Posterior vena cava (tissue), 2 donors: Measurements from ENCODE around the gene PRAMEF11. TPM values are rescaled to one million over a fixed set of nuclear protein-coding genes. Genes with fewer than 3 reads are reported as not detected.
"Not testable (repeated sequence)": the region's sequence is repeated elsewhere in the genome, so short reads cannot be mapped to it uniquely, and the experiment has no call there.

Experiments used
- DNase-seq: peaks from one replicate; pipeline ENCODE4 v3.0.0-alpha.2; 2020; ENCODE audit warnings: low spot score
- intact Hi-C, 2 donors: fragments of 100-400 bp; cut with DNase I; formaldehyde crosslinking; loops; one replicate each; pipeline versions ENCODE4 v1.14.1 to v1.14.2; 2022 to 2023
- long read RNA-seq, 2 donors: library from polyadenylated mRNA; unstranded; transcript quantifications; one replicate each; pipeline ENCODE4 v2.0.0, GENCODE V29; 2020 to 2021
- total RNA-seq, 2 donors: library from RNA; stranded (reverse); fragmentation: NEBNext Ultra II Directional; extraction: Animal tissue kit (Norgen Biotek cat#: 25700); gene quantifications; one replicate each; pipeline ENCODE4 v1.2.1, GENCODE V29; 2021
- donor health status: DM: yes; HTN: yes; CAD: no.
- donor health status: DM: yes; HTN: yes; CAD: no.

Gene PRAMEF11
- total RNA-seq = not detected
- long read RNA-seq, donor 1 = 0 reads
- long read RNA-seq, donor 2 = 0 reads

DNA sequence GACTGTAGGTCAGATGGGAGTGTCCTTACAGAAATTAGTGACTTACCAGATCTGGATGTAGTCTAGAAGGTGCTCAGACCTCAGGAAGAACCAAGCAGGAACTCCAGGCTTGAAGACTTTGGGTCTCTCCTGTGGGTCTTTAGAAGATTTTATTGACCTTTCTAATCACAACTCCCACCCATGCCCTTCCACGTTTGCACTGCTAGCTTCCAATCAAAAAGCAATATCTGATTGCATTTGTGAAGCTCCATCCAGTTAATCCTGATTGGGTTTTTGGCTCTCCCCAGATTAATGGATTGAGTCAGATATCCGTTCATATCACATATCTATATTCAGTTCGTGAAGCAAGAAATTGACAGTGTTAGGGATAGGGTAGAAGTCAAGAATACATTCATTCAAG is at the start of gene PRAMEF11:
PRAMEF11 (minus strand) TSS at position 101 of the 400 bp plus-strand sequence. CDS start 2,621 bp downstream, outside the sequence.
- DNase-seq = not testable (repeated sequence)
- intact Hi-C loops = loop anchor here in 1 of 2 donors (10.0 kb wide), 1 partner anchor 1693 kb away; no protein-coding TSS in a partner anchor

- DNase-seq, intact Hi-C loops: not testable (repeated sequence)
Observed at GRCh38 chr1:12878453-12878852, 47.2 kb upstream of the PRAMEF11 start.

DNA sequence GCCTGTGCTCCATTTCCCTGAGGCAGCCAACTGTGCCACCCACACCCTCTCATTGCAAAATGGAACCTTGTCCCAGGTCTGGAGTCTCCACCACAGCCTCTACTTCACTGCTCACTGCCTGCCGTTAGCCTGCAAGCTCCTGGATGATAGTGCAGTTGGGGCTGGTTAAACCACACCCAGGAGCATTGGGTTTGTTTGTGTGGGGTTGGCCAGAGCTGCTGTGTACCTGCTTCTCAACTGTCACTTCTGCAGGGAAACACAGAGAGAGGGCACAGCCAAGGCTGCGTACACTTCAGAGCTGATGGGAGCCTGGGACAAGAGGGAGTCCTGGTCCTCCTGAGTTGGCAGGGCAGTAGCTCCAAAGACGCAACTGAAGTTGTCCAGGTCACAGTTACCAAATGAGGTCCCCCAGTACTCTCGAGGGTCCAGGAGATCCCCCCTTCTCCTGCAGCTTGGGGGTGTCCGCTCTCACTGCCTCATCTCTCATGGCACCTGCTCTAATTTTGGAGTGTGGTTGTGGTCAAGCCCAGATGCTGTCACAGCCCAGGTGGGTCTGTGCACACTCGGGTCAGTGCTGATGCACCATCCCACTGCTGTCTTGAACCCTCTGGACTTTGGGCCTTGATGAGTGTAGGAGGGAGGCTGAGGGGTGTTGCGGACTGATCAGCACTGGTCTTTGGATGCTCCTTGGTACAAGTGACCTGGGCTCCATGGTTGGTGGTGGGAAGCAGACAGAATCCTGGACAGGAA is 32.1 kb upstream of the PRAMEF11 start:
- DNase-seq, intact Hi-C loops: not testable (repeated sequence)

DNA sequence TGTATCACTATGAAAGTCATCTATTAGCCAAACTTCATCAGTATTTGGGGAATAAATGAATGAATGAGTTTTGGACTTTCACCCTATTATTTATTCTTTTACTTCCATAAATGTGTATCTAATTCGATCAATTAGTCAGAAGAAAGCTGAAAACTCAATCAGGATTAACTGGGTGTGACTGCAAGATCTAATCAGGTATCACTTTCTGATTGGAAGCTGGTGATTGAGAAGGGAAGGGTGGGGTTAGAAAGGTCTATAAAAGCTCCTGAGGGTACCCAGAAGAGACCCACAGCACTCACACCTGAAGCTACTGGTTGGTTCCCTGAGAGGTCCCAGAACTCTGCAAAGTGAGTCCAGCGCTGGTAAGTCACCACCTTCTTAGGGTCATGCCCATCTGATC is 25.6 kb upstream of the PRAMEF11 start, which contains the start of gene PRAMEF2:
PRAMEF2 (plus strand) TSS at position 301 of the 400 bp plus-strand sequence. CDS start 1,924 bp downstream, outside the sequence.
- DNase-seq, intact Hi-C loops: not testable (repeated sequence)

GRCh38 chr1:12851779-12852178 is 20.6 kb upstream of the PRAMEF11 start:
- no peak for DNase-seq
- intact Hi-C loops = no loop called here

- intact Hi-C loops, DNase-seq: not testable (repeated sequence)
Observed at GRCh38 chr1:12848620-12849019, 17.4 kb upstream of the PRAMEF11 start, which contains the start of gene HNRNPCL1. Gene HNRNPCL1, minus strand, starts transcription at chr1:12848720. Its CDS starts 431 bp downstream, at chr1:12848289.

DNA sequence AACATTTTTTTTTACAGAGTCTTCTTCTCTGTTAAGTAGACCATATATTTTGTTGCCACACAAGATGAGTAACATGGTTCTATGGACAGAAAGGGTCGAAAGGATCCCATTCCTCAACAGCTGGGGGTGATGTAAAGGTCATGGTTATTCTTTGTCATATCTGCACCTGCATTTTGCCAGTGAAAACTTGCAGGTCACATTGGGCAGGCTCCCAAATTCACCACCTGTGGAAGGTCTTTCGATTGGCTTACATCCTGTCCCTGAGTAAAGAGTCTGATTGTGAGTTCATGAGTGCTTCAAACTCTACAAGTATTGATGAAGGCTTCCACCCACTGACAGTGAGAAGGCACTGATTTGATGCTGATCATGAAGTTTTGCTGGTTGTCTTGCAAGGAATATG is 2.0 kb upstream of the PRAMEF11 start:
- not testable (repeated sequence) for DNase-seq
- intact Hi-C loops = loop anchor here in 1 of 2 donors (10.0 kb wide), 1 partner anchor 1692 kb away; no protein-coding TSS in a partner anchor

- intact Hi-C loops = not testable (repeated sequence)
Observed at GRCh38 chr1:12819061-12819460, 12.1 kb downstream of the PRAMEF11 start.

DNA sequence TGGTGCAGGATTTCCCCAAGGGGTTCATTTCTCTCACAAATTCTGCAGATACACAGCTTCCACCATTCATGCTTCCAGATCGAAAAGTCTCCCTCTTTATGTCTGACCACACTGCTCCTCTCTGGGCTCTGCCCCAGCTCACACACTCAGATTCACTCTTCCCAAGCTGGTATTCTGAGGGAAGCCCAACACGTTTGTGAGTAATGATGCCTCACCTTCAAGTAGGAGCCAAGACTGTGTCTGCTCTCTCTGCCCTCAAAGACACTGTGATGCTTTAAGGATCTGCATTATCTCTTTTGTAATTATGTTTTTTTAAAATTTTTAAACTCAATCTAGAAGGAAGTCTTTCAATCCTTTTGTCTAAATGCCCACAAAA is 19.8 kb downstream of the PRAMEF11 start:
- no peak for DNase-seq
- intact Hi-C loops = no loop called here

More at GRCh38 chr1:12819061-12819460, 12.1 kb downstream of the PRAMEF11 start:
- not testable (repeated sequence) for DNase-seq

GRCh38 chr1:12810691-12811408 is 20.4 kb downstream of the PRAMEF11 start:
- intact Hi-C loops = no loop called here
- no peak for DNase-seq

DNA sequence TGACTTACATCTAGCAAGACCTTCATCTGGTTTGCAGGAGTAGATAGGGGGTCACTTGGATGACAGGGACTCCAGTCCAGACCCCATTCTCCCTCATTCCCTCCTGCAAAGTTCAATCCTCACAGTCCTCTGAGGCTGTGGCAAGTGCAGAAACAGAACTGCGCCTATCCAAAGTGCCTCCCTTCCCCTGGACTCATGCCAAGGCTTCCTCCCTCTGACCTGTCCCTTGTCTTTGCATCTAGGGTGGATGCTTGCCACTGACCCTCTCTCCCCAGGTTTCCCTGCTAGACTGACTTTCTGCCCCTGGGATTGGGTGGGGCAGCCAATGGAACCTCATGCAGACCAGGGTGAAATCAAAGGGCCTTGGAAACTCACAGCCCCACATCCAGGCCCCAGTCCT is 21.3 kb downstream of the PRAMEF11 start:
- intact Hi-C loops = no loop called here
- no peak for DNase-seq

DNA sequence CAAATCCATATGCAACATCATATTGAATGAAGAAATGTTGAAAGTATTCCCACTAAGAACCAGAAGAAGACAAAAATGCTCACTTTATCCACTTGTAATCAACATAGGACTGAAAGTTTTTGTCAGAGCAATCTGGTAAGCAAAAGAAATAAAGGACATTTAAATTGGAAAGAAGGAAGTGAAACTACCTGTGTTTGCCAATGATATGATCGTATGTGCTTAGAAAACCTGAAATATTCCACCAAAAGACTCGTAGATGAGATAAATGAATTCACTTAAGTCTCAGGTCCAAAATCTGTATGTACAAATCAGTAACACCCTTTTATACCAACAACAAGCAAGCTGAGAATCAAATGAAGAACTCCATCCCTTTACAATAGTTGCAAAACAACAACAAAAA is 31.5 kb downstream of the PRAMEF11 start:
- no peak for DNase-seq
- intact Hi-C loops = no loop called here

DNA sequence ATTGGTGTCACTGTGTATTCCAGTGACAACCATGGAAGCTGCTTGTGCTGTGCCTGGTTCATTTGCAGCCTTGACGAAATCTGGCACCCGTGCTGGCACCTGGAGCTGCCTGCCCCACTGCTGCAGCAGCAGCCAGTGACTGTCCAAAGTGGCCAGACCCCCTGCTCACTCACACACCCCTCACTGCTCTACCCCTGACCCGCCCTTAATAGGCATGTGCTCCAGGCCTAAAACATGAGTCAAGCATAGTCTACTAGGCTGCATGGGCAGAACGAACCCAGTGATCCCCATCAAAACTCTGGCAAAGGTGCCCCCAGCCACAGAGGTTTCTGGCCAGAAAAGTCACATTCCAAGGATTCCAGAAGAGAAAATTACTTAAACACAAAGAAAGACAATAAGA is 32.3 kb downstream of the PRAMEF11 start:
- no peak for DNase-seq
- intact Hi-C loops = no loop called here

GRCh38 chr1:12791097-12791496 is 40.1 kb downstream of the PRAMEF11 start, which contains the start of gene PRAMEF1:
Gene PRAMEF1, plus strand, starts transcription at chr1:12791397. Its CDS starts 1,831 bp downstream, at chr1:12793228.
- intact Hi-C loops, DNase-seq: not testable (repeated sequence)

GRCh38 chr1:12784729-12785128 is 46.5 kb downstream of the PRAMEF11 start:
- DNase-seq = not testable (repeated sequence)

GRCh38 chr1:12783783-12784182 is 47.4 kb downstream of the PRAMEF11 start:
- intact Hi-C loops, DNase-seq: not testable (repeated sequence)

More at GRCh38 chr1:12784729-12785128, 46.5 kb downstream of the PRAMEF11 start:
- intact Hi-C loops = not testable (repeated sequence)

DNA sequence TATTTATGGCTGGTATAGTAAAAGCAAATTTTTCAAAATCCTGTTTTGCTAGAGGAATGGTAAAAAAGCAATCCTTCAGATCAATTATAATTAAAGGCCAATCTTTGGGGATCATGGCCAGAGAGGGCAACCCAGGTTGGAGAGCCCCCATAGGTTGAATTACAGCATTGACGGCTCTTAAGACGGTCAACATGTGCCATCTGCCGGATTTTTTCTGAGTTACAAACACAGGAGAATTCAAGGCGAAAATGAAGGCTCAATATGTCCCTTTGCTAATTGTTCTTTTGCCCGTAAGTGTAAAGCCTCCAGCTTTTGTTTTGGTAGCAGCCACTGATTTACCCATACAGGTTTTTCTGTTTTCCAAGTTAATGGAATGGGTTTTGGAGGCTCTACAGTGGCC is 49.7 kb downstream of the PRAMEF11 start:
- intact Hi-C loops, DNase-seq: not testable (repeated sequence)

- intact Hi-C loops = no loop called here
- no peak for DNase-seq
Observed at GRCh38 chr1:12778907-12779306, 52.3 kb downstream of the PRAMEF11 start.

- DNase-seq = no peak
- intact Hi-C loops = no loop called here
Observed at GRCh38 chr1:12778061-12778460, 53.1 kb downstream of the PRAMEF11 start.
